IMR-90 (cell line): ENCODE measurements around the gene KDELR1. TPM values are rescaled to one million over a fixed set of nuclear protein-coding genes. Genes with fewer than 3 reads are reported as not detected.

Source experiments
- ELK1 ChIP-seq: fragments of 150-350 bp; IDR thresholded peaks from 2 replicates; pipeline ENCODE4 v1.6.1; 2016; ENCODE audit warnings: low read depth, mild to moderate bottlenecking, low read length, moderate library complexity, borderline replicate concordance
- NFE2L2 ChIP-seq: fragments of 150-350 bp; IDR thresholded peaks from 2 replicates; pipeline ENCODE4 v1.6.1; 2016; ENCODE audit warnings: low read depth, mild to moderate bottlenecking, low read length
- SMC3 ChIP-seq: fragments of 150-350 bp; IDR thresholded peaks from 2 replicates; pipeline ENCODE4 v1.6.1; 2016; ENCODE audit warnings: low read depth, mild to moderate bottlenecking, antibody characterized with exemption, low read length, moderate library complexity
- polyA plus RNA-seq, 3 experiments: library from polyadenylated mRNA; depleted of rRNA; stranded (reverse); fragments of >200 nt; gene quantifications; 2 replicates each; pipeline ENCODE4 v1.2.3, GENCODE V29; 2012; ENCODE audit warnings: low replicate concordance in 1 of 3
- total RNA-seq: library from RNA; depleted of rRNA; stranded (reverse); fragments of >200 nt; gene quantifications from 2 replicates; pipeline ENCODE4 v1.2.3, GENCODE V29; 2012

KDELR1 gene
- total and polyA plus RNA-seq, 2 of the 4 experiments (the other 2 are of a cell fraction), result 58.8 to 180 TPM

GRCh38 chr19:48333467-48334384 lies 57.6 kb downstream of the KDELR1 start (continued):
- TF ChIP-seq ELK1, result no peak
- peak; percentile 94 for TF ChIP-seq SMC3
- TF ChIP-seq NFE2L2, result no peak
